ENCODE measurements around the gene NKAIN2.
"Not testable (repeated sequence)": the region's sequence is repeated elsewhere in the genome, so short reads cannot be mapped to it uniquely, and the experiment has no call there.

Gene NKAIN2

GRCh38 chr6:124233221-124233620 is 429.6 kb downstream of the NKAIN2 start:
- DNase-seq, result no peak

- peak; percentile 68 for DNase-seq
Observed at GRCh38 chr6:124234801-124235200, 431.1 kb downstream of the NKAIN2 start.

- DNase-seq, result no peak
Observed at GRCh38 chr6:124237911-124238310, 434.2 kb downstream of the NKAIN2 start.

- not testable (repeated sequence) for DNase-seq
Observed at GRCh38 chr6:124238408-124238807, 434.7 kb downstream of the NKAIN2 start.

GRCh38 chr6:124254941-124255685 is 451.4 kb downstream of the NKAIN2 start:
- DNase-seq, result peak; percentile 86

- peak; percentile 79 for DNase-seq
Observed at GRCh38 chr6:124260337-124260736, 456.7 kb downstream of the NKAIN2 start.

- DNase-seq, result no peak
Observed at GRCh38 chr6:124269733-124270132, 466.1 kb downstream of the NKAIN2 start.

- DNase-seq, result no peak
Observed at GRCh38 chr6:124273701-124274100, 470.0 kb downstream of the NKAIN2 start.

GRCh38 chr6:124282541-124282940 is 478.9 kb downstream of the NKAIN2 start:
- DNase-seq, result no peak

- no peak for DNase-seq
Observed at GRCh38 chr6:124283486-124283885, 479.8 kb downstream of the NKAIN2 start.

- no peak for DNase-seq
Observed at GRCh38 chr6:124285146-124285545, 481.5 kb downstream of the NKAIN2 start.

GRCh38 chr6:124294574-124295200 is 491.0 kb downstream of the NKAIN2 start:
- peak; percentile 39 for DNase-seq

- DNase-seq, result no peak
Observed at GRCh38 chr6:124297507-124297906, 493.8 kb downstream of the NKAIN2 start.

- DNase-seq, result peak; percentile 90
Observed at GRCh38 chr6:124298730-124299129, 495.1 kb downstream of the NKAIN2 start.

GRCh38 chr6:124300907-124301306 is 497.2 kb downstream of the NKAIN2 start:
- DNase-seq, result not testable (repeated sequence)

- no peak for DNase-seq
Observed at GRCh38 chr6:124303971-124304370, 500.3 kb downstream of the NKAIN2 start.

GRCh38 chr6:124310139-124310538 is 506.5 kb downstream of the NKAIN2 start:
- no peak for DNase-seq

GRCh38 chr6:124319410-124319809 is 515.7 kb downstream of the NKAIN2 start:
- peak; percentile 97 for DNase-seq

- DNase-seq, result no peak
Observed at GRCh38 chr6:124324237-124324636, 520.6 kb downstream of the NKAIN2 start.

GRCh38 chr6:124330197-124330596 is 526.5 kb downstream of the NKAIN2 start:
- DNase-seq, result no peak

GRCh38 chr6:124334359-124334758 is 530.7 kb downstream of the NKAIN2 start:
- DNase-seq, result no peak

GRCh38 chr6:124339610-124340334 is 536.1 kb downstream of the NKAIN2 start:
- DNase-seq, result no peak

- DNase-seq, result not testable (repeated sequence)
Observed at GRCh38 chr6:124348339-124348738, 544.7 kb downstream of the NKAIN2 start.

GRCh38 chr6:124355146-124355545 is 551.5 kb downstream of the NKAIN2 start:
- peak; percentile 80 for DNase-seq

Measured in NCI-H69 (cell line).